Activated B cell treated with CpG ODN at 0.5 μM for 24 hours (primary cell): ENCODE results near the gene CHMP3. TPM values are rescaled to one million over a fixed set of nuclear protein-coding genes. Genes with fewer than 3 reads are reported as not detected.

Experiments used
- ATAC-seq: fragments of 200-7000 bp; cut with Tn5 transposase; one replicate; pipeline ENCODE4 v1.10.0; 2021; ENCODE audit warnings: low read depth, mild to moderate bottlenecking, moderate library complexity
- CTCF ChIA-PET: fragments of 350-600 bp; sonication (Branson Sonifier 250); formaldehyde crosslinking; loops from one replicate; lab custom pipeline; 2021; ENCODE audit warnings: antibody characterized with exemption; lab: Charles Lee
- POLR2A ChIA-PET: fragments of 350-600 bp; sonication (Branson Sonifier 250); formaldehyde crosslinking; loops from one replicate; lab custom pipeline; 2021; ENCODE audit warnings: antibody characterized with exemption; lab: Charles Lee
- DNase-seq: peaks from one replicate; pipeline ENCODE4 v3.0.0; 2022
- H3K27ac Mint-ChIP-seq: one replicate; pipeline ENCODE4 v1.8.0; 2020; ENCODE audit warnings: mixed read lengths
- H3K27me3 Mint-ChIP-seq: one replicate; pipeline ENCODE4 v1.8.0; 2021; ENCODE audit warnings: mixed read lengths
- H3K36me3 Mint-ChIP-seq: one replicate; pipeline ENCODE4 v1.8.0; 2021; ENCODE audit warnings: low read depth, mixed read lengths
- H3K4me1 Mint-ChIP-seq: one replicate; pipeline ENCODE4 v1.8.0; 2021; ENCODE audit warnings: mixed read lengths
- H3K4me3 Mint-ChIP-seq: one replicate; pipeline ENCODE4 v1.8.0; 2020; ENCODE audit warnings: mild to moderate bottlenecking, mixed read lengths
- H3K9me3 Mint-ChIP-seq: one replicate; pipeline ENCODE4 v1.8.0; 2020; ENCODE audit warnings: mixed read lengths
- CTCF ChIP-seq: fragments of 200-600 bp; IDR thresholded peaks from one replicate; pipeline ENCODE4 v1.8.0; 2022; ENCODE audit warnings: antibody characterized with exemption, mild to moderate bottlenecking
- intact Hi-C: fragments of 100-400 bp; cut with micrococcal nuclease; formaldehyde crosslinking; loops from one replicate; pipeline ENCODE4 v1.15.1; 2024
- total RNA-seq: library from RNA; stranded (reverse); gene quantifications from 2 replicates; pipeline ENCODE4 v1.2.3, GENCODE V29; 2022

CHMP3 gene
- total RNA-seq, 1 donor from 2014 or later: 61.4 TPM

- H3K36me3 Mint-ChIP-seq: peaks cover 93% of the 10 kb centered on the region
- CTCF ChIA-PET: interaction anchor here (0.6 to 2.8 kb wide), 2 partner anchors 247 to 739 kb away, joined by 3 to 12 read pairs; no protein-coding TSS in a partner anchor
- H3K4me3 Mint-ChIP-seq: no peak overlapping the region
- intact Hi-C loops: no loop called here
- H3K4me1 Mint-ChIP-seq: peaks cover 2% of the 10 kb centered on the region
- H3K9me3 Mint-ChIP-seq: no peaks in the 10 kb centered on the region
- no peak for TF ChIP-seq CTCF
- no peaks in the 10 kb centered on the region for H3K27me3 Mint-ChIP-seq
- no peak overlapping the region for H3K27ac Mint-ChIP-seq
- POLR2A ChIA-PET: interaction anchor here (0.5 to 1.6 kb wide), 2 partner anchors 12 to 27 kb away, joined by 3 to 6 read pairs; partner anchors contain the start of gene KDM3A
- ATAC-seq (no peak), DNase-seq (no peak)
Observed at GRCh38 chr2:86468162-86469033, 94.8 kb downstream of the CHMP3 start.

- CTCF ChIA-PET: interaction anchor here (1.2 to 2.8 kb wide), 2 partner anchors 10 to 245 kb away, joined by 3 to 12 read pairs; no protein-coding TSS in a partner anchor
- POLR2A ChIA-PET: interaction anchor here (1.0 kb wide), 1 partner anchor 25 kb away, joined by 4 read pairs; the partner anchor contains the start of gene KDM3A
Observed at GRCh38 chr2:86466306-86466705, 96.9 kb downstream of the CHMP3 start.

GRCh38 chr2:86464652-86465051, 98.6 kb downstream of the CHMP3 start:
- H3K9me3 Mint-ChIP-seq: no peaks in the 10 kb centered on the region
- ATAC-seq (no peak), DNase-seq (no peak)
- intact Hi-C loops: no loop called here
- no peak overlapping the region for H3K4me3 Mint-ChIP-seq
- no peak for TF ChIP-seq CTCF
- H3K27ac Mint-ChIP-seq: no peak overlapping the region
- H3K36me3 Mint-ChIP-seq: peaks cover 94% of the 10 kb centered on the region
- peaks cover 2% of the 10 kb centered on the region for H3K4me1 Mint-ChIP-seq
- ChIA-PET POLR2A (no interaction called here), CTCF (no interaction called here)
- no peaks in the 10 kb centered on the region for H3K27me3 Mint-ChIP-seq

More at GRCh38 chr2:86466306-86466705, 96.9 kb downstream of the CHMP3 start:
- DNase-seq (no peak), ATAC-seq (no peak)
- Mint-ChIP-seq H3K9me3 (no peaks in the 10 kb centered on the region), H3K4me1 (peaks cover 2% of the 10 kb centered on the region), H3K27ac (no peak overlapping the region), H3K27me3 (no peaks in the 10 kb centered on the region), H3K36me3 (peaks cover 90% of the 10 kb centered on the region), H3K4me3 (no peak overlapping the region)
- TF ChIP-seq CTCF: no peak
- intact Hi-C loops: no loop called here

GRCh38 chr2:86461042-86461743, 102.0 kb downstream of the CHMP3 start:
- ATAC-seq (no peak), DNase-seq (no peak)
- no peaks in the 10 kb centered on the region for H3K27me3 Mint-ChIP-seq
- POLR2A ChIA-PET: no interaction called here
- H3K4me3 Mint-ChIP-seq: no peak overlapping the region
- H3K4me1 Mint-ChIP-seq: no peaks in the 10 kb centered on the region
- CTCF ChIA-PET: no interaction called here
- H3K9me3 Mint-ChIP-seq: no peaks in the 10 kb centered on the region
- intact Hi-C loops: no loop called here
- H3K27ac Mint-ChIP-seq: no peak overlapping the region
- peaks cover 92% of the 10 kb centered on the region for H3K36me3 Mint-ChIP-seq
- no peak for TF ChIP-seq CTCF

- DNase-seq: no peak
- Mint-ChIP-seq H3K36me3 (peaks cover 90% of the 10 kb centered on the region), H3K4me3 (no peak overlapping the region), H3K4me1 (no peaks in the 10 kb centered on the region), H3K27ac (no peak overlapping the region), H3K27me3 (no peaks in the 10 kb centered on the region), H3K9me3 (no peaks in the 10 kb centered on the region)
- POLR2A ChIA-PET: no interaction called here
- intact Hi-C loops: no loop called here
- TF ChIP-seq CTCF: no peak
- CTCF ChIA-PET: no interaction called here
- no peak for ATAC-seq
Observed at GRCh38 chr2:86455181-86455580, 108.1 kb downstream of the CHMP3 start.
